Choroid plexus epithelial cell (primary cell): ENCODE measurements around the gene PIP5K1B.

Experiments
- DNase-seq: peaks from one replicate; pipeline ENCODE4 v3.0.0-alpha.2; 2010; ENCODE audit warnings: low read depth
- H3K4me3 ChIP-seq: 2 replicates; pipeline ENCODE4 v1.5.1; 2011; ENCODE audit warnings: low read depth, mild to moderate bottlenecking, control low read depth, low read length, moderate library complexity
- CTCF ChIP-seq: conservative IDR thresholded peaks from 2 replicates; pipeline ENCODE4 v1.5.1; 2011; ENCODE audit warnings: low read depth, mild to moderate bottlenecking, control low read depth, inconsistent platforms, low read length, moderate library complexity

Gene PIP5K1B

GRCh38 chr9:69054989-69055388 is 349.9 kb downstream of the PIP5K1B start:
- H3K4me3 ChIP-seq: no peak overlapping the region
- no peak for TF ChIP-seq CTCF
- no peak for DNase-seq

- DNase-seq: no peak
- no peak overlapping the region for H3K4me3 ChIP-seq
- TF ChIP-seq CTCF: no peak
Measured at GRCh38 chr9:69056191-69056815, 351.3 kb downstream of the PIP5K1B start.

- no peak for TF ChIP-seq CTCF
- no peak overlapping the region for H3K4me3 ChIP-seq
- no peak for DNase-seq
Measured at GRCh38 chr9:69058101-69058500, 353.1 kb downstream of the PIP5K1B start.
